ENCODE measurements around the gene PRPS1. TPM values are rescaled to one million over a fixed set of nuclear protein-coding genes. Genes with fewer than 3 reads are reported as not detected.

The PRPS1 gene
- total and polyA plus RNA-seq, 2 experiments from 2014 or later = 91.1 to 149 TPM

DNA sequence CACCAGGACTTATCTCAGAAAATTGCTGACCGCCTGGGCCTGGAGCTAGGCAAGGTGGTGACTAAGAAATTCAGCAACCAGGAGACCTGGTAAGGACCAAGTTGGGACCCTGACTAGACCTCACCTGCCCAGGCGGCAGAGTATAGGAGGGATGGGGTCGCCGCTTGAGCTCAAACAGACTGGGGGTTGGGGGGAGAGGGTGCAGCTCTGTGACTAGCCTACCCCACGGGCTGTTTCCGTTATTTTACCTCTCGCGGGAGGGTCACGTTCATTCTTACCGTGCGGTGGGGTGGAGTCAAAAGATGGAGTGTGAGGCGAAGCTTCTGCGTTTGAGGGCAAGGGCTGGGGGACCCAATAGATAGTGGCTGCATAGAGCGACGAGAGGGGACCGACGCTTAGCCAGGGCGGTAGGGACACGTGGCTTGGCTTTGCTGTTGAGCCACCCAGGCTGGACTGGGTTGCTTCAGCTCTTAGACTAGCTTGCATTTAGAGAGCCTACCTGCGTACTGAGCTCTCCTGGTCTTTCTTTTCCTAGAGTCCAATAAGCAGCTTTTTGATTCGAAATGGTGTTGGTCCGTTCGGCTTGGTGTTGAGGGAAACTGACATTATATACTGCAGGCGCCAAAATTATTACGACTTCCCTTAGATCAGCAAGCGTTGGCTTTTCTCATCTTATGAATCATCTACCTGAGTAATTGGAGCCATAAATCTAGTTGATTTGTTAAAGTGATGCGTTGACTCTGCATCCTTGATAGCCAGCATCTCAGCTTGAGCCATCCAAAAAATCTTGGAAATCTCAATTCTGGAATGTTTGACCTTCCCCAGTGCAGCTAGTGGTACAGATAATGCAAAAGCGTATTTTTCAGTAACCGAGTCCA, 591 bp downstream of the PRPS1 start:
- Histone ChIP-seq H3K4me3 (peak overlapping the region; percentile 91), H3K27me3 (ENCODE audit: insufficient read depth) (no peaks in the 10 kb centered on the region), H3F3A (replicated peaks; ENCODE audit: low read depth) (no peaks in the 10 kb centered on the region), H3K4me1 (ENCODE audit: insufficient read depth) (peaks cover 7% of the 10 kb centered on the region; the same call in 1 of the 2 replicates), H3K27ac (ENCODE audit: low read depth) (peak overlapping the region; percentile 60; the same call in 1 of the 2 replicates), H2AFZ (no peak overlapping the region), H3K4me2 (peak overlapping the region; percentile 83), H3K79me2 (replicated peaks; ENCODE audit: insufficient read depth) (peaks cover 53% of the 10 kb centered on the region), H3K36me3 (ENCODE audit: insufficient read depth) (no peaks in the 10 kb centered on the region), H3K9me2 (ENCODE audit: insufficient read depth) (no peaks in the 10 kb centered on the region), H4K20me1 (replicated peaks; ENCODE audit: insufficient read depth) (peaks cover 9% of the 10 kb centered on the region)
- Mint-ChIP-seq H3K27ac (peak overlapping the region; percentile 98), H3K4me3 (peak overlapping the region; percentile 96), H3K4me1 (peaks cover 14% of the 10 kb centered on the region; the same call in 2 of the 3 replicates), H3K9me3 (no peaks in the 10 kb centered on the region), H3K27me3 (ENCODE audit: insufficient read depth, low read depth, poor library complexity) (no peaks in the 10 kb centered on the region), H3K36me3 (ENCODE audit: low read depth) (peaks cover 5% of the 10 kb centered on the region)
- ATAC-seq = peak; percentile 52
- peak; percentile 44 for DNase-seq (ENCODE audit: low spot score)
- TF ChIP-seq, protein P1, sequence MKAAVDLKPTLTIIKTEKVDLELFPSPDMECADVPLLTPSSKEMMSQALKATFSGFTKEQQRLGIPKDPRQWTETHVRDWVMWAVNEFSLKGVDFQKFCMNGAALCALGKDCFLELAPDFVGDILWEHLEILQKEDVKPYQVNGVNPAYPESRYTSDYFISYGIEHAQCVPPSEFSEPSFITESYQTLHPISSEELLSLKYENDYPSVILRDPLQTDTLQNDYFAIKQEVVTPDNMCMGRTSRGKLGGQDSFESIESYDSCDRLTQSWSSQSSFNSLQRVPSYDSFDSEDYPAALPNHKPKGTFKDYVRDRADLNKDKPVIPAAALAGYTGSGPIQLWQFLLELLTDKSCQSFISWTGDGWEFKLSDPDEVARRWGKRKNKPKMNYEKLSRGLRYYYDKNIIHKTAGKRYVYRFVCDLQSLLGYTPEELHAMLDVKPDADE (IDR thresholded peaks at IDR 0.05) = no peak
- TF ChIP-seq ZNF331 (CRISPR knock-in tag; IDR thresholded peaks at IDR 0.05; ENCODE audit: low read depth) = no peak
- no peak for TF ChIP-seq EZH2 (IDR thresholded peaks at IDR 0.05; ENCODE audit: low read depth, unreplicated experiment)
- TF ChIP-seq CREB1 (CRISPR knock-in tag; IDR thresholded peaks at IDR 0.05; ENCODE audit: low read depth) = no peak
- TF ChIP-seq, protein P2, sequence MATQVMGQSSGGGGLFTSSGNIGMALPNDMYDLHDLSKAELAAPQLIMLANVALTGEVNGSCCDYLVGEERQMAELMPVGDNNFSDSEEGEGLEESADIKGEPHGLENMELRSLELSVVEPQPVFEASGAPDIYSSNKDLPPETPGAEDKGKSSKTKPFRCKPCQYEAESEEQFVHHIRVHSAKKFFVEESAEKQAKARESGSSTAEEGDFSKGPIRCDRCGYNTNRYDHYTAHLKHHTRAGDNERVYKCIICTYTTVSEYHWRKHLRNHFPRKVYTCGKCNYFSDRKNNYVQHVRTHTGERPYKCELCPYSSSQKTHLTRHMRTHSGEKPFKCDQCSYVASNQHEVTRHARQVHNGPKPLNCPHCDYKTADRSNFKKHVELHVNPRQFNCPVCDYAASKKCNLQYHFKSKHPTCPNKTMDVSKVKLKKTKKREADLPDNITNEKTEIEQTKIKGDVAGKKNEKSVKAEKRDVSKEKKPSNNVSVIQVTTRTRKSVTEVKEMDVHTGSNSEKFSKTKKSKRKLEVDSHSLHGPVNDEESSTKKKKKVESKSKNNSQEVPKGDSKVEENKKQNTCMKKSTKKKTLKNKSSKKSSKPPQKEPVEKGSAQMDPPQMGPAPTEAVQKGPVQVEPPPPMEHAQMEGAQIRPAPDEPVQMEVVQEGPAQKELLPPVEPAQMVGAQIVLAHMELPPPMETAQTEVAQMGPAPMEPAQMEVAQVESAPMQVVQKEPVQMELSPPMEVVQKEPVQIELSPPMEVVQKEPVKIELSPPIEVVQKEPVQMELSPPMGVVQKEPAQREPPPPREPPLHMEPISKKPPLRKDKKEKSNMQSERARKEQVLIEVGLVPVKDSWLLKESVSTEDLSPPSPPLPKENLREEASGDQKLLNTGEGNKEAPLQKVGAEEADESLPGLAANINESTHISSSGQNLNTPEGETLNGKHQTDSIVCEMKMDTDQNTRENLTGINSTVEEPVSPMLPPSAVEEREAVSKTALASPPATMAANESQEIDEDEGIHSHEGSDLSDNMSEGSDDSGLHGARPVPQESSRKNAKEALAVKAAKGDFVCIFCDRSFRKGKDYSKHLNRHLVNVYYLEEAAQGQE (IDR thresholded peaks at IDR 0.05; ENCODE audit: unreplicated experiment) = no peak
- TF ChIP-seq, protein P3, sequence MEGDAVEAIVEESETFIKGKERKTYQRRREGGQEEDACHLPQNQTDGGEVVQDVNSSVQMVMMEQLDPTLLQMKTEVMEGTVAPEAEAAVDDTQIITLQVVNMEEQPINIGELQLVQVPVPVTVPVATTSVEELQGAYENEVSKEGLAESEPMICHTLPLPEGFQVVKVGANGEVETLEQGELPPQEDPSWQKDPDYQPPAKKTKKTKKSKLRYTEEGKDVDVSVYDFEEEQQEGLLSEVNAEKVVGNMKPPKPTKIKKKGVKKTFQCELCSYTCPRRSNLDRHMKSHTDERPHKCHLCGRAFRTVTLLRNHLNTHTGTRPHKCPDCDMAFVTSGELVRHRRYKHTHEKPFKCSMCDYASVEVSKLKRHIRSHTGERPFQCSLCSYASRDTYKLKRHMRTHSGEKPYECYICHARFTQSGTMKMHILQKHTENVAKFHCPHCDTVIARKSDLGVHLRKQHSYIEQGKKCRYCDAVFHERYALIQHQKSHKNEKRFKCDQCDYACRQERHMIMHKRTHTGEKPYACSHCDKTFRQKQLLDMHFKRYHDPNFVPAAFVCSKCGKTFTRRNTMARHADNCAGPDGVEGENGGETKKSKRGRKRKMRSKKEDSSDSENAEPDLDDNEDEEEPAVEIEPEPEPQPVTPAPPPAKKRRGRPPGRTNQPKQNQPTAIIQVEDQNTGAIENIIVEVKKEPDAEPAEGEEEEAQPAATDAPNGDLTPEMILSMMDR (conservative IDR thresholded peaks at IDR 0.05; ENCODE audit: low read depth in 2 of 2) = no peak
- no peak for TF ChIP-seq ZNF114 (CRISPR knock-in tag; IDR thresholded peaks at IDR 0.05)
- no peak for TF ChIP-seq EZH2phosphoT487 (IDR thresholded peaks at IDR 0.05; ENCODE audit: unreplicated experiment)
- TF ChIP-seq, protein P4, sequence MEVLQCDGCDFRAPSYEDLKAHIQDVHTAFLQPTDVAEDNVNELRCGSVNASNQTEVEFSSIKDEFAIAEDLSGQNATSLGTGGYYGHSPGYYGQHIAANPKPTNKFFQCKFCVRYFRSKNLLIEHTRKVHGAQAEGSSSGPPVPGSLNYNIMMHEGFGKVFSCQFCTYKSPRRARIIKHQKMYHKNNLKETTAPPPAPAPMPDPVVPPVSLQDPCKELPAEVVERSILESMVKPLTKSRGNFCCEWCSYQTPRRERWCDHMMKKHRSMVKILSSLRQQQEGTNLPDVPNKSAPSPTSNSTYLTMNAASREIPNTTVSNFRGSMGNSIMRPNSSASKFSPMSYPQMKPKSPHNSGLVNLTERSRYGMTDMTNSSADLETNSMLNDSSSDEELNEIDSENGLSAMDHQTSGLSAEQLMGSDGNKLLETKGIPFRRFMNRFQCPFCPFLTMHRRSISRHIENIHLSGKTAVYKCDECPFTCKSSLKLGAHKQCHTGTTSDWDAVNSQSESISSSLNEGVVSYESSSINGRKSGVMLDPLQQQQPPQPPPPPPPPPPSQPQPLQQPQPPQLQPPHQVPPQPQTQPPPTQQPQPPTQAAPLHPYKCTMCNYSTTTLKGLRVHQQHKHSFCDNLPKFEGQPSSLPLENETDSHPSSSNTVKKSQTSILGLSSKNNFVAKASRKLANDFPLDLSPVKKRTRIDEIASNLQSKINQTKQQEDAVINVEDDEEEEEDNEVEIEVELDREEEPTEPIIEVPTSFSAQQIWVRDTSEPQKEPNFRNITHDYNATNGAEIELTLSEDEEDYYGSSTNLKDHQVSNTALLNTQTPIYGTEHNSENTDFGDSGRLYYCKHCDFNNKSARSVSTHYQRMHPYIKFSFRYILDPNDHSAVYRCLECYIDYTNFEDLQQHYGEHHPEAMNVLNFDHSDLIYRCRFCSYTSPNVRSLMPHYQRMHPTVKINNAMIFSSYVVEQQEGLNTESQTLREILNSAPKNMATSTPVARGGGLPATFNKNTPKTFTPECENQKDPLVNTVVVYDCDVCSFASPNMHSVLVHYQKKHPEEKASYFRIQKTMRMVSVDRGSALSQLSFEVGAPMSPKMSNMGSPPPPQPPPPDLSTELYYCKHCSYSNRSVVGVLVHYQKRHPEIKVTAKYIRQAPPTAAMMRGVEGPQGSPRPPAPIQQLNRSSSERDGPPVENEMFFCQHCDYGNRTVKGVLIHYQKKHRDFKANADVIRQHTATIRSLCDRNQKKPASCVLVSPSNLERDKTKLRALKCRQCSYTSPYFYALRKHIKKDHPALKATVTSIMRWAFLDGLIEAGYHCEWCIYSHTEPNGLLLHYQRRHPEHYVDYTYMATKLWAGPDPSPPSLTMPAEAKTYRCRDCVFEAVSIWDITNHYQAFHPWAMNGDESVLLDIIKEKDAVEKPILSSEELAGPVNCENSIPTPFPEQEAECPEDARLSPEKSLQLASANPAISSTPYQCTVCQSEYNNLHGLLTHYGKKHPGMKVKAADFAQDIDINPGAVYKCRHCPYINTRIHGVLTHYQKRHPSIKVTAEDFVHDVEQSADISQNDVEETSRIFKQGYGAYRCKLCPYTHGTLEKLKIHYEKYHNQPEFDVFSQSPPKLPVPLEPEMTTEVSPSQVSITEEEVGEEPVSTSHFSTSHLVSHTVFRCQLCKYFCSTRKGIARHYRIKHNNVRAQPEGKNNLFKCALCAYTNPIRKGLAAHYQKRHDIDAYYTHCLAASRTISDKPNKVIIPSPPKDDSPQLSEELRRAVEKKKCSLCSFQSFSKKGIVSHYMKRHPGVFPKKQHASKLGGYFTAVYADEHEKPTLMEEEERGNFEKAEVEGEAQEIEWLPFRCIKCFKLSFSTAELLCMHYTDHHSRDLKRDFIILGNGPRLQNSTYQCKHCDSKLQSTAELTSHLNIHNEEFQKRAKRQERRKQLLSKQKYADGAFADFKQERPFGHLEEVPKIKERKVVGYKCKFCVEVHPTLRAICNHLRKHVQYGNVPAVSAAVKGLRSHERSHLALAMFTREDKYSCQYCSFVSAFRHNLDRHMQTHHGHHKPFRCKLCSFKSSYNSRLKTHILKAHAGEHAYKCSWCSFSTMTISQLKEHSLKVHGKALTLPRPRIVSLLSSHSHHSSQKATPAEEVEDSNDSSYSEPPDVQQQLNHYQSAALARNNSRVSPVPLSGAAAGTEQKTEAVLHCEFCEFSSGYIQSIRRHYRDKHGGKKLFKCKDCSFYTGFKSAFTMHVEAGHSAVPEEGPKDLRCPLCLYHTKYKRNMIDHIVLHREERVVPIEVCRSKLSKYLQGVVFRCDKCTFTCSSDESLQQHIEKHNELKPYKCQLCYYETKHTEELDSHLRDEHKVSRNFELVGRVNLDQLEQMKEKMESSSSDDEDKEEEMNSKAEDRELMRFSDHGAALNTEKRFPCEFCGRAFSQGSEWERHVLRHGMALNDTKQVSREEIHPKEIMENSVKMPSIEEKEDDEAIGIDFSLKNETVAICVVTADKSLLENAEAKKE (CRISPR knock-in tag; IDR thresholded peaks at IDR 0.05) = no peak
- no peak for TF ChIP-seq POLR2AphosphoS5 (IDR thresholded peaks at IDR 0.05; ENCODE audit: low read depth)
- no peak for TF ChIP-seq STAT1 (IDR thresholded peaks at IDR 0.05; ENCODE audit: unreplicated experiment)
- TF ChIP-seq NANOG (IDR thresholded peaks at IDR 0.05; ENCODE audit: borderline replicate concordance) = no peak
- no peak for TF ChIP-seq JUNB (IDR thresholded peaks at IDR 0.05; ENCODE audit: unreplicated experiment)
